GM12878 (cell line): ENCODE data around the gene LPCAT3.

Source experiments
- BMI1 ChIP-seq: fragments of 450-650 bp; IDR thresholded peaks from 2 replicates; pipeline ENCODE4 v1.6.1; 2016; ENCODE audit warnings: mild to moderate bottlenecking, moderate library complexity, borderline replicate concordance
- CBX3 ChIP-seq: fragments of 200-600 bp; sonication (generic); IDR thresholded peaks from 2 replicates; pipeline ENCODE4 v1.6.1; 2016; ENCODE audit warnings: low read depth, borderline replicate concordance
- EP300 ChIP-seq, 2 experiments: fragments of 150-350 bp in 1 of 2; IDR thresholded peaks; 2 replicates each; pipeline ENCODE4 v1.6.1; 2011 to 2012; ENCODE audit warnings: low read depth in 2 of 2, low read length in 2 of 2, borderline replicate concordance in 1 of 2, improper control_type of control experiment in 1 of 2, inconsistent platforms in 1 of 2; ENCODE audit not compliant: control insufficient read depth in 1 of 2
- ESRRA ChIP-seq: IDR thresholded peaks from 2 replicates; pipeline ENCODE4 v1.6.1; 2012; ENCODE audit warnings: mild to moderate bottlenecking, low read length, improper control_type of control experiment
- EZH2 ChIP-seq: IDR thresholded peaks from 2 replicates; pipeline ENCODE4 v1.6.1; 2012; ENCODE audit warnings: low read depth, mild to moderate bottlenecking, control low read depth, inconsistent platforms, low read length, borderline replicate concordance; ENCODE audit not compliant: control insufficient read depth
- HCFC1 ChIP-seq: fragments of 150-350 bp; IDR thresholded peaks from 2 replicates; pipeline ENCODE4 v1.6.1; 2014; ENCODE audit warnings: low read length
- IRF3 ChIP-seq: fragments of 450-650 bp; IDR thresholded peaks from 2 replicates; pipeline ENCODE4 v1.6.1; 2014; ENCODE audit warnings: mild to moderate bottlenecking
- KDM1A ChIP-seq: fragments of 200-600 bp; sonication (generic); IDR thresholded peaks from 2 replicates; pipeline ENCODE4 v1.6.1; 2016; ENCODE audit warnings: borderline replicate concordance
- MAX ChIP-seq: IDR thresholded peaks from 2 replicates; pipeline ENCODE4 v1.6.1; 2012; ENCODE audit warnings: low read depth, low read length, improper control_type of control experiment
- NRF1 ChIP-seq: conservative IDR thresholded peaks from 2 replicates; pipeline ENCODE4 v1.6.1; 2011; ENCODE audit warnings: mild to moderate bottlenecking, low read depth, low read length, improper control_type of control experiment
- POLR2A ChIP-seq: IDR thresholded peaks from 2 replicates; pipeline ENCODE4 v1.6.1; 2011; ENCODE audit warnings: low read depth, mild to moderate bottlenecking, low read length
- ZBED1 ChIP-seq: IDR thresholded peaks from 2 replicates; pipeline ENCODE4 v1.6.1; 2016; ENCODE audit warnings: borderline replicate concordance
- TF ChIP-seq, protein P1 (sequence below): fragments of 450-650 bp; IDR thresholded peaks from 2 replicates; pipeline ENCODE4 v1.6.1; 2017; ENCODE audit warnings: mild to moderate bottlenecking, low read depth, inconsistent platforms; ENCODE audit not compliant: poor library complexity, severe bottlenecking
- TF ChIP-seq, protein P2 (sequence below), 3 experiments: IDR thresholded peaks in 2 of 3; conservative IDR thresholded peaks in 1 of 3; 2 replicates each; pipeline ENCODE4 v1.5.1; 2011; ENCODE audit warnings: low read depth in 3 of 3, low read length in 3 of 3, mild to moderate bottlenecking in 3 of 3, control low read depth in 2 of 3, moderate library complexity in 2 of 3, inconsistent platforms in 1 of 3, mixed read lengths in 1 of 3; ENCODE audit not compliant: control insufficient read depth in 2 of 3, insufficient read depth in 1 of 3; ENCODE audit errors: extremely low read depth in 1 of 3

DNA sequence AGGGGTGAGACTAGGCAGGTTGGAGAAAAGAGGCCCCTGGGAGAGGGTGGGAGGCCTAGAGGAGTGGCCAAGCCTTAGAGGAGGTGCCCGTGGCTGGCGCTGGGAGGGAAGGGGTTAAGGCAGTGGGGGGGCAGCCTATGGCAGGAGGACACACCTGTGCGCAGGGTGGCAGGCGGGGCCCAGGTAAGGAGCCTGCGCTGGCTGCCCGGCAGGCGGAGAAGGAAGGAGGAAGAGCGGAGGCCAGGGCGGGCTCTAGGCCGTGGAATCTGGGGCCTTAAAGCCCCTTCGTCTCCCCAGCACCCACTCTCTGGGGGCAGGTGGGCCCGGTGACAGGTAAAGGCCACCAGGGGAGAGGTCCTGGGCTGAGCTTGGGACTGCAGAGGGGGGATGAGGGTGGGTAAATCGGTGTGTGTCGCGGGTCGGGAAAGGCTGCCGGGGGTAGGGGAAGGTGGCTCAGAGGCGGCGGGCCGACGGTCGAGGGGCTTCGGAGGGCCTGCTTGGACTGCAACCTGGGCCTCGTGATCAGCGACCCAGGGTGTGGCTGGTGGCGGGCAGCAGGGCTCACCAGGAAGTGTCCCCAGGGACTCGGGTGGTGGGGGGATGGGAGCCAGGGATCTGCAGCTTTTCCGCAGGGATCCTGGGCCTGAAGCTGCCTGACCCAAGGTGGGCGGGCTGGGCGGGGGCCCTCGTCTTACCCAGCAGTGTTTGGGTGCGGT lies 55.1 kb downstream of the LPCAT3 start:
- TF ChIP-seq KDM1A (no peak), ZBED1 (no peak), EZH2 (no peak), EP300 (IDR thresholded peaks at IDR 0.05; ENCODE audit: borderline replicate concordance in 1 of 2, control insufficient read depth in 1 of 2, low read depth in 2 of 2, low read length in 2 of 2) (no peak), POLR2A (no peak), IRF3 (no peak), CBX3 (no peak), MAX (no peak), HCFC1 (no peak), ESRRA (no peak), BMI1 (no peak), NRF1 (no peak)
- TF ChIP-seq, protein P1, sequence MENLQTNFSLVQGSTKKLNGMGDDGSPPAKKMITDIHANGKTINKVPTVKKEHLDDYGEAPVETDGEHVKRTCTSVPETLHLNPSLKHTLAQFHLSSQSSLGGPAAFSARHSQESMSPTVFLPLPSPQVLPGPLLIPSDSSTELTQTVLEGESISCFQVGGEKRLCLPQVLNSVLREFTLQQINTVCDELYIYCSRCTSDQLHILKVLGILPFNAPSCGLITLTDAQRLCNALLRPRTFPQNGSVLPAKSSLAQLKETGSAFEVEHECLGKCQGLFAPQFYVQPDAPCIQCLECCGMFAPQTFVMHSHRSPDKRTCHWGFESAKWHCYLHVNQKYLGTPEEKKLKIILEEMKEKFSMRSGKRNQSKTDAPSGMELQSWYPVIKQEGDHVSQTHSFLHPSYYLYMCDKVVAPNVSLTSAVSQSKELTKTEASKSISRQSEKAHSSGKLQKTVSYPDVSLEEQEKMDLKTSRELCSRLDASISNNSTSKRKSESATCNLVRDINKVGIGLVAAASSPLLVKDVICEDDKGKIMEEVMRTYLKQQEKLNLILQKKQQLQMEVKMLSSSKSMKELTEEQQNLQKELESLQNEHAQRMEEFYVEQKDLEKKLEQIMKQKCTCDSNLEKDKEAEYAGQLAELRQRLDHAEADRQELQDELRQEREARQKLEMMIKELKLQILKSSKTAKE, result no peak
- TF ChIP-seq, protein P2, sequence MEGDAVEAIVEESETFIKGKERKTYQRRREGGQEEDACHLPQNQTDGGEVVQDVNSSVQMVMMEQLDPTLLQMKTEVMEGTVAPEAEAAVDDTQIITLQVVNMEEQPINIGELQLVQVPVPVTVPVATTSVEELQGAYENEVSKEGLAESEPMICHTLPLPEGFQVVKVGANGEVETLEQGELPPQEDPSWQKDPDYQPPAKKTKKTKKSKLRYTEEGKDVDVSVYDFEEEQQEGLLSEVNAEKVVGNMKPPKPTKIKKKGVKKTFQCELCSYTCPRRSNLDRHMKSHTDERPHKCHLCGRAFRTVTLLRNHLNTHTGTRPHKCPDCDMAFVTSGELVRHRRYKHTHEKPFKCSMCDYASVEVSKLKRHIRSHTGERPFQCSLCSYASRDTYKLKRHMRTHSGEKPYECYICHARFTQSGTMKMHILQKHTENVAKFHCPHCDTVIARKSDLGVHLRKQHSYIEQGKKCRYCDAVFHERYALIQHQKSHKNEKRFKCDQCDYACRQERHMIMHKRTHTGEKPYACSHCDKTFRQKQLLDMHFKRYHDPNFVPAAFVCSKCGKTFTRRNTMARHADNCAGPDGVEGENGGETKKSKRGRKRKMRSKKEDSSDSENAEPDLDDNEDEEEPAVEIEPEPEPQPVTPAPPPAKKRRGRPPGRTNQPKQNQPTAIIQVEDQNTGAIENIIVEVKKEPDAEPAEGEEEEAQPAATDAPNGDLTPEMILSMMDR (IDR thresholded peaks at IDR 0.05 in 2 of 3, conservative IDR thresholded peaks at IDR 0.05 in 1 of 3; ENCODE audit: control insufficient read depth in 2 of 3, extremely low read depth in 1 of 3, insufficient read depth in 1 of 3, low read depth in 3 of 3, low read length in 3 of 3), result no peak
